Daoy (cell line): ENCODE results near the gene HCN4. TPM values are rescaled to one million over a fixed set of nuclear protein-coding genes. Genes with fewer than 3 reads are reported as not detected.
"Not testable (repeated sequence)": the region's sequence is repeated elsewhere in the genome, so short reads cannot be mapped to it uniquely, and the experiment has no call there.

Experiments
- DNase-seq: peaks from one replicate; pipeline ENCODE4 v3.0.0-alpha.2; 2015; ENCODE audit warnings: low read depth
- total RNA-seq: library from RNA; depleted of rRNA; stranded (reverse); fragments of >200 nt; shearing (Covaris generic); gene quantifications from 2 replicates; pipeline ENCODE4 v1.2.3, GENCODE V29; 2014

The HCN4 gene
- total RNA-seq, 1 experiment from 2014 or later, result not detected

DNA sequence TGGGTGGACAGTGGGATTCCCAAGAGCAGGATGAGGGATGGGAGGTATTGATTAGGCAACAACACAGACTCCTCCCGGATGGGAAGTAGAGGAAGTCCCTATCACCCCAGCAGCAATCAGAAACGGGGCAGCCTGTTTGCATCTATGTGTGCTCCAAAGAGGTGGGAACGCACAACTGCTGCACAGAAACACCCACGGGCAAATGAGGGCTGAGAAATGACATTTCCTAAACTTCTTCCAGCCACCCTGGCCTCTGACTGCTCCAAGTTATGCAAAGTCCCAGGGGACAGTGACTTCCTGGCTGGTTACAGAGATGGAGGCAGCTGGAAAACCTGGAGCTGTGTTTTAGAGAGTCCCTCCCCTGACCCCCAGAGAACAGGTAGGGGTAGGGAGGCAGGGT is 42.6 kb downstream of the HCN4 start:
- no peak for DNase-seq

GRCh38 chr15:73325191-73325861 is 43.4 kb downstream of the HCN4 start:
- peak; percentile 56 for DNase-seq

GRCh38 chr15:73324496-73325170 is 44.1 kb downstream of the HCN4 start:
- DNase-seq, result no peak

GRCh38 chr15:73323956-73324355 is 44.8 kb downstream of the HCN4 start:
- no peak for DNase-seq

DNA sequence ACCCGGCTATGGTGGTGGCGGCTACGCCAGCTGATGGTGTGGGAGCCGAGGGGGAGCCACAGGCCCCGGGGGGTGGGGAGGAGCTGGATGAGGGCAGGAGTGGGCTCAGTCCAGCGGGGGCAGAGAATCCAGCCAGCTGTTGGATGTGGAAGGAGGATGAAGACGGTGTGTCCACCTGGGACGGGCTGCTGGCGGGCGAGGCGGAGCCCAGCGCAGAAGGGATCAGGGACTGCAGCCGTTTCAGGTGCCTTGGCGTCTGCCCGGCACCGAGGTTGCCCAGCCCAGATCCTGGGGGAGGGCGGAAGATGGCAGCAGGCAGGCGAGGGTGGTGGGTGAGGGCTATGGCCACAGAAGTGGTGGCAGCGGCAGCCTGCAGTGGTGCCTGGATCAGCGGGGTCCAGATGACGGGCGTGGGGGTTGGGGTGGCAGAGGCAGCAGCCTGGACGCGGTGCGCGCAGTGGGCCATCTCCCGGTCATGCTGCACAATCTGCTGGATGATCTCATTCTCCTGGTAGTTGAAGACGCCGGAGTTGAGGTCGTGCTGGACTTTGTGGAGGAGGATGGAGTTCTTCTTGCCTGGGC is 45.3 kb downstream of the HCN4 start:
- peak; percentile 41 for DNase-seq

GRCh38 chr15:73322665-73323373 is 45.9 kb downstream of the HCN4 start:
- peak; percentile 36 for DNase-seq

- DNase-seq, result no peak
Observed at GRCh38 chr15:73321496-73322450, 47.0 kb downstream of the HCN4 start.

GRCh38 chr15:73320619-73321180 is 48.1 kb downstream of the HCN4 start:
- DNase-seq, result no peak

DNA sequence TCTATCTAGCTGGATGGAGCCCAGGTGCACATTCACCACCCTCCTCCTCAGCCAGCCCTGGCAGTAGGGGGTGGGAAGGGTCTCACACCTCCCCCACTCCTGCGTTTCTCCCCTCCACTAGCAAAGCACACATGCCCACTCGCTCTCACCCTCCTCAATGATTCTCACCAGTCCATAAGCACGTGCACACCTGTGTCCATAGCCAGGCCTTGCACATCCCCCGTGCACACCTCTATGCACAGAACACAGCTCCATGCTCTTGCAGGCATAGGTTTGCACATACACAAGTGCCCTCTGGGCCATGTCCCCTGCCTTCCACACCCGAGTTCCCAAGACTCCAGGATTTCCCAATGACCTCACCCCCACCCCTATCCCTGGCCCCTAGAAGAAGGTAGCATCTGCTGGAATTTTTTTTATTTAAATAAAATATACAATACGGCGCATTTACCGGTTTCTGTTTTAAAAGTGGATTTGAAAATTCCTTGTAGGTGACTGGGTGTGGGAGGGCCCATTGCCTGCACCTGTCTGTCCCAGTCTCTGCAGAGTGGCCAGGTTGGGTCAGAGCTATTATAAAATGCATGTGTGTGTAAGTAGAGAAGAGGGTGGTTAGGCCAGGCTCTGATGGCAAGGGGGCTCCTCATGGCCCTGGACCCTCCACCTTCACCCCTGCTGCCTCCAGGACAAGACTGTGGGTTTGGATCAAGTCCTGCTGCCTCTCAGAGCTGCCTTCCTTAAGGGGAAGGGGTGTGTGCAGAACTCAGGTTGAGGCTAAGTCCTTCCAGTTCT is 49.1 kb downstream of the HCN4 start:
- DNase-seq, result no peak

GRCh38 chr15:73318463-73319351 is 50.1 kb downstream of the HCN4 start:
- peak; percentile 57 for DNase-seq

DNA sequence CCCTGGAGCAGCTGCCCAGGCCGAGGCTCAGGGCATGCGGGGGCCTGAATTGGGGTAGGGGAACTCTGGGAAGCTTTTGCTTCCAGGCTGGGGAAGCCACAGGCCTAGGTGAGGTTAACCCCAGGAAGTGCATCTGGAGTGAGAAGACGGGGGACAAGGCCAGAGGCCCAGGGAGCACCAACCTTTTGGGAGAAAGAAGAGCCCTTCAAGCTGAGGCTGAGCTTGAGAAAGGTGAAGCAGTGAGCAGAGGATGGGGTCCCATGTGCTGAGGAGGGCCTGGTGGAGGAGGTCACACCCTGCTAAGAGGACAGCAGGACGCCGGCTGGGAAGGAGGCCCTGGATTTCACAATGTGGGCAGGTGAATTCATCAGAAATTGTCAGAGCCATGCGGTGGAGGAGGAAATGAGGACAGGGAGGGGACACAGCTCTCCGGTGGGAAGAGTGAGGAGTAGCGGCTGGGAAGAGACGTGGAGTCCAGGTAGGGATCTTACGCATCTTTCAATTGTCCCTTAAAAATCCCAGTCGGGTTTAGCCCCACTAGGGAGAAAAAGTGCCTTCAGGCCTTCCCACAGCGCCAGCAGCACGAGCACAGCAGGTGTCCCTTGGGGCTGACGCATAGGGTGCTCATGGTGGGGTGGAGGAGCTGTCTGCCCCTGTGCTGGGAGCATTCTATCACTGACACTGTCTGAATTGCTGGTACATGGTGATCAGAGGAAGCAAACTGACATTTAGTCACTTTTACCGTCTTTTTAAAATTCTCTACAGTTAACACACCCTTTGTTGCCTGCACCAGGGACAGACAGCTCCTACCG is 50.9 kb downstream of the HCN4 start:
- peak; percentile 35 for DNase-seq

DNA sequence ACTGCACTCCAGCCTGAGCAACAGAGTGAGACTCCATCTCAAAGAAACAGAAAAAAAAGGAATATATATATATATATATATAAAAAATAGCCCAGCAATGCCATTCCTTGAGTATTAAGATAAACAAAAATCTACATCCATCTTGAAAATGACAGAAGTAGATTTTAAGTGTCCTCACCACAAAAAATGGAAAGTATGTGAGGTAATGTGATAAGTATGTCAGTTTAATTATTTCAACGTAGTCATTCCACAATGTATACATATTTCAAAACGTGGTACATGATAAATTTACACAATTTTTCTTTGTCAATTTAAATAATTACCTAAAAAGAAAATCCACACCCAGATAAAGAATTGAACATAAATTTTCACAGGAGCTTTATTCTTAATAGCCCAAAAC is 54.9 kb downstream of the HCN4 start:
- DNase-seq, result no peak

- DNase-seq, result no peak
Observed at GRCh38 chr15:73308305-73308704, 60.5 kb downstream of the HCN4 start.

GRCh38 chr15:73305331-73306211 is 63.2 kb downstream of the HCN4 start:
- peak; percentile 60 for DNase-seq

DNA sequence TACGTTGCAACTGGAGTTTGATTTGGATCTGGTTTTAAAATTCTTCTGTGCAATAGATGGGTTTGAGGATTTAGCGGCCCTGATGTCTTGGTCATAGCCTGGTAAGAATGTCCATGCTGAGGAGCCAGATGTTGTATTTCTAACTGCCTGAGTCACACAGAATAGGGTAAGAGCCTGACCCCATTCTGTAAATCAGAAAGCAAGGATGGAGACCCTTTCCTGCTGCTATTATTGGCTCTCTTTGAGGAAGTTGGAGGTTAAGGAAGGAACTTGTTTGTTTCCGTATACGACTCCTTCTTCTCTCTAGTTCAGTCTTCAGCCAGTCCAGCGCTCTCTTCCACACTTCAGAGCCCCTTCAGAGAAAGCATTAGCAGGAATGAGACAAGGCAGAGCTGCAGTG is 65.1 kb downstream of the HCN4 start:
- no peak for DNase-seq

- DNase-seq, result not testable (repeated sequence)
Observed at GRCh38 chr15:73300286-73300685, 68.5 kb downstream of the HCN4 start.

DNA sequence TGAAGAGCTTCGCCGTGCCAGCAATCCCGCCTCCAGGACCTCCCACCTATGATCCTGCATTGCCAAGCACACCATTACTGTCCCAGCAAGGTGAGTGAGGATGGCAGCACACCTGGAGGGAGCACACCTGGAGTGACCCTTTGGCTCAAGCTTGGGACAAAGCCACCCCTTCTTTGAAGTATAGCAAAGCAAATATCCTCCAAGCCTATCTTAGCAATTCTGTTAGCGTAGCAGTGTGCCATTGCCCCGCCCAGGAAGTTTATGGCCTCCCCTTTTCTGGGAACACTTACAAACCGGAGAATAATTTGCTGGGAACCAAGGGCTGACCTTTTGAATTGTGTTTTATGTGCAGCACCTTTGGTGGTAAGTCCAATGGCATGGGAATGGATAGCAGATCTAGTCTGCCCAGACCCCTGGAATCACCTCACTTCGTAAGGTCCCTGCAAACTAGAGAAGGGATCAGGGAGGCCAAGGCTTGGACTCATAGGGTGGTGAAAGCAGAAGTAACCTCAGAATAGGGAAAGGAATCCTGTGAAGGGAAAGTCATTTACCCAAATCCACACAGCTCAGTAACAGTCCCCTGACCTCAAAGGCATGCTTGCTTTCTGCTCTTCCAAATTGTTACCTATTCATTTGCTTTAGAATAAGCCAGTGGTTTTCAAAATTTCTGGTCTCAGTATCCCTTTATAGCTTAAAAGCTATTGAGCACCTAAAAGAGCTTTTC is 70.1 kb downstream of the HCN4 start:
- no peak for DNase-seq
